PFSK-1 (cell line): Measurements from ENCODE around the gene RMND1.

ENCODE experiments used
- POLR2AphosphoS5 ChIP-seq: IDR thresholded peaks from 2 replicates; pipeline ENCODE4 v1.6.1; 2012; ENCODE audit warnings: low read depth, mild to moderate bottlenecking, control low read depth, low read length, moderate library complexity
- REST ChIP-seq, 2 experiments: IDR thresholded peaks; 2 replicates each; pipeline versions ENCODE4 v1.6.1 to v1.8.0; 2011 to 2012; ENCODE audit warnings: low read depth in 2 of 2, low read length in 2 of 2, control low read depth in 1 of 2, inconsistent platforms in 1 of 2, mild to moderate bottlenecking in 1 of 2, moderate library complexity in 1 of 2; ENCODE audit not compliant: insufficient read depth in 1 of 2

GRCh38 chr6:151390851-151391470 lies 61.0 kb downstream of the RMND1 start:
- peak; percentile 90 for TF ChIP-seq POLR2AphosphoS5
- TF ChIP-seq REST (IDR thresholded peaks at IDR 0.05; ENCODE audit: insufficient read depth in 1 of 2, low read depth in 2 of 2, low read length in 2 of 2) = no peak; a peak in 1 of 4 replicates
